ENCODE data around the gene ACBD6. TPM values are rescaled to one million over a fixed set of nuclear protein-coding genes. Genes with fewer than 3 reads are reported as not detected.

Gene ACBD6
- total RNA-seq, 2 donors from 2014 or later: 44.0 to 53.5 TPM

DNA sequence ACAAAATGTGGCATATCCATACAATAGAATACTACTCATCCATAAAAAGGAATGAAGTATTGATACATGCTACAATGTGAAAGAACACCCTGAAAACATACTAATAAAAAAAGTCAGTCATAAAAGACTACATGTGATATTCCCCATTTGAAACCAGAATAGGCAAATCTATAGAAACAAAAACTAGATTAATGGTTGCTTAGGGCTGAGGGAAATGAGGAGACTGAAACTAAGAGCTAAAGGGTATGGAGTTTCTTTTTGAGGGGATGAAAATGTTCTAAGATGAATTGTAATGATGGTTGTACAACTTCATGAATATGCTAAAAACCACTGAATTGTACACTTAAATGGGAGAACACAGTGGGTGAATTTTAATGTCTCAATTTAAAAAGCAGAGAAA lies 50.9 kb downstream of the ACBD6 start:
- H3K27ac ChIP-seq: no peak overlapping the region
- no peaks in the 10 kb centered on the region for H3K27me3 ChIP-seq (replicated peaks; ENCODE audit: insufficient read depth)
- no peaks in the 10 kb centered on the region for H3K4me1 ChIP-seq (ENCODE audit: control insufficient read depth in 1 of 2, low read depth in 2 of 2)
- no peaks in the 10 kb centered on the region for H3K36me3 ChIP-seq
- H3K9me3 ChIP-seq: peaks cover 2% of the 10 kb centered on the region
- H3K4me3 ChIP-seq: no peak overlapping the region
- no peak for ATAC-seq (ENCODE audit: insufficient number of reproducible peaks, low FRiP score, low read depth)
- TF ChIP-seq, protein P1, sequence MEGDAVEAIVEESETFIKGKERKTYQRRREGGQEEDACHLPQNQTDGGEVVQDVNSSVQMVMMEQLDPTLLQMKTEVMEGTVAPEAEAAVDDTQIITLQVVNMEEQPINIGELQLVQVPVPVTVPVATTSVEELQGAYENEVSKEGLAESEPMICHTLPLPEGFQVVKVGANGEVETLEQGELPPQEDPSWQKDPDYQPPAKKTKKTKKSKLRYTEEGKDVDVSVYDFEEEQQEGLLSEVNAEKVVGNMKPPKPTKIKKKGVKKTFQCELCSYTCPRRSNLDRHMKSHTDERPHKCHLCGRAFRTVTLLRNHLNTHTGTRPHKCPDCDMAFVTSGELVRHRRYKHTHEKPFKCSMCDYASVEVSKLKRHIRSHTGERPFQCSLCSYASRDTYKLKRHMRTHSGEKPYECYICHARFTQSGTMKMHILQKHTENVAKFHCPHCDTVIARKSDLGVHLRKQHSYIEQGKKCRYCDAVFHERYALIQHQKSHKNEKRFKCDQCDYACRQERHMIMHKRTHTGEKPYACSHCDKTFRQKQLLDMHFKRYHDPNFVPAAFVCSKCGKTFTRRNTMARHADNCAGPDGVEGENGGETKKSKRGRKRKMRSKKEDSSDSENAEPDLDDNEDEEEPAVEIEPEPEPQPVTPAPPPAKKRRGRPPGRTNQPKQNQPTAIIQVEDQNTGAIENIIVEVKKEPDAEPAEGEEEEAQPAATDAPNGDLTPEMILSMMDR (IDR thresholded peaks at IDR 0.05): no peak
- no peak for DNase-seq (ENCODE audit: low spot score)

- no peak for ATAC-seq (ENCODE audit: insufficient number of reproducible peaks, low FRiP score, low read depth)
- no peak overlapping the region for H3K4me3 ChIP-seq
Observed at GRCh38 chr1:180444522-180444921, 57.9 kb downstream of the ACBD6 start.

GRCh38 chr1:180440335-180440734 lies 62.0 kb downstream of the ACBD6 start:
- TF ChIP-seq, protein P1 (IDR thresholded peaks at IDR 0.05): no peak
- DNase-seq (ENCODE audit: low spot score) (no peak), ATAC-seq (ENCODE audit: insufficient number of reproducible peaks, low FRiP score, low read depth) (no peak)
- H3K27me3 ChIP-seq (replicated peaks; ENCODE audit: insufficient read depth): no peaks in the 10 kb centered on the region
- peaks cover 3% of the 10 kb centered on the region for H3K9me3 ChIP-seq
- no peak overlapping the region for H3K4me3 ChIP-seq
- no peak overlapping the region for H3K27ac ChIP-seq
- no peaks in the 10 kb centered on the region for H3K4me1 ChIP-seq (ENCODE audit: control insufficient read depth in 1 of 2, low read depth in 2 of 2)
- H3K36me3 ChIP-seq: no peaks in the 10 kb centered on the region

More at GRCh38 chr1:180444522-180444921, 57.9 kb downstream of the ACBD6 start:
- no peaks in the 10 kb centered on the region for H3K27me3 ChIP-seq (replicated peaks; ENCODE audit: insufficient read depth)
- no peak overlapping the region for H3K27ac ChIP-seq
- TF ChIP-seq, protein P1 (IDR thresholded peaks at IDR 0.05): no peak
- no peak for DNase-seq (ENCODE audit: low spot score)
- H3K36me3 ChIP-seq: no peaks in the 10 kb centered on the region
- H3K9me3 ChIP-seq: peaks cover 3% of the 10 kb centered on the region
- H3K4me1 ChIP-seq (ENCODE audit: control insufficient read depth in 1 of 2, low read depth in 2 of 2): no peaks in the 10 kb centered on the region

DNA sequence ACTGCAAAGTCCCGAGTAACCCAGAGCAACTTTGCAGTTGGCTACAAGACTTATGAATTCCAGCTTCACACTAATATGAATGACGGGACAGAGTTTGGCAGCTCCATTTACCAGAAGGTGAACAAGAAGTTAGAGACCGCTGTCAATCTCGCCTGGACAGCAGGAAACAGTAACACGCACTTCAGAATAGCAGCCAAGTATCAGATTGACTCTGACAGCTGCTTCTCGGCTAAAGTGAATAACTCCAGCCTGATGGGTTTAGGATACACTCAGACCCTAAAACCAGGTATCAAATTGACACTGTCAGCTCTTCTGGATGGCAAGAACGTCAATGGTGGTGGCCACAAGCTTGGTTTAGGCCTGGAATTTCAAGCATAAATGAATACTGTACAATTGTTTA lies 66.8 kb downstream of the ACBD6 start:
- Histone ChIP-seq H3K36me3 (no peaks in the 10 kb centered on the region), H3K4me1 (ENCODE audit: control insufficient read depth in 1 of 2, low read depth in 2 of 2) (peaks cover 0 to 10% of the 10 kb centered on the region in 2 donors), H3K9me3 (no peaks in the 10 kb centered on the region), H3K27me3 (replicated peaks; ENCODE audit: insufficient read depth) (no peaks in the 10 kb centered on the region), H3K4me3 (no peak overlapping the region), H3K27ac (no peak overlapping the region)
- ATAC-seq (ENCODE audit: insufficient number of reproducible peaks, low FRiP score, low read depth) (no peak), DNase-seq (ENCODE audit: low spot score) (no peak)
- TF ChIP-seq, protein P1 (IDR thresholded peaks at IDR 0.05): no peak

- Histone ChIP-seq H3K27ac (no peak overlapping the region), H3K9me3 (no peaks in the 10 kb centered on the region), H3K36me3 (no peaks in the 10 kb centered on the region), H3K4me3 (no peak overlapping the region), H3K27me3 (replicated peaks; ENCODE audit: insufficient read depth) (no peaks in the 10 kb centered on the region), H3K4me1 (ENCODE audit: control insufficient read depth in 1 of 2, low read depth in 2 of 2) (peaks cover 0 to 10% of the 10 kb centered on the region in 2 donors)
- TF ChIP-seq, protein P1 (IDR thresholded peaks at IDR 0.05): no peak
- ATAC-seq (ENCODE audit: insufficient number of reproducible peaks, low FRiP score, low read depth): no peak
- DNase-seq (ENCODE audit: low spot score): no peak
Observed at GRCh38 chr1:180433873-180434272, 68.5 kb downstream of the ACBD6 start.
